Measurements from ENCODE around the gene AP1G2.

The AP1G2 gene

DNA sequence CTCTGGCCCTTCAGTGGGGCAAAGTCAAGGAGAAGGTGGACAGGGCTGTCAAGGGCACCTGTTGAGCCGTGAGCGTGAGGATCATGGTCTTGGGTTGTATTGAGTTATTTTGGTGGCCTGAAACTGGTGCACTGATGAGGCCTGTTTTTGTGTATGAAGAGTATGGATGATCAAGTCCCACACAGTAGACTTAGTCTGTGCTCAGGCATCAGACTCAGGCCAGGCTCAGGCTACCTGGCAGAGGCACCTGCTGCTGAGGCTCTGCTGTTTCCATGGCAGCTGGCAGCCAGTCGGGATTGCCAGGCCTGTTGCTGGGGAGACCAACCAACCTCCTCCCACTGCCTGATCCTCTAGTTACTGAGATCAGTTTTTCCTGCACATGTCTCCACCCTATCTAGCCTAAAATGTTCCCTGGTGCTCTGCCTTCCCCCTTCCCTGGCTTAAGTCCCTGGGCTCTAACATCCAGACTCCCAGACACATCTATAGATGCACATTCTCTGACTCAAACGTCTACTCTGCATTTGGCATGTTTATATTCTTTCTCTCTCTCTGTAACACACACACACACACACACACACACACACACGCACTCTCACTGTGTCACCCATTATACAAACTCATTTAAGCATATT lies 5.9 kb upstream of the AP1G2 start:
- H3K4me3 ChIP-seq (ENCODE audit: low read depth, low read length), result no peak overlapping the region
- DNase-seq (ENCODE audit: low read depth), result no peak
- TF ChIP-seq, protein P1, sequence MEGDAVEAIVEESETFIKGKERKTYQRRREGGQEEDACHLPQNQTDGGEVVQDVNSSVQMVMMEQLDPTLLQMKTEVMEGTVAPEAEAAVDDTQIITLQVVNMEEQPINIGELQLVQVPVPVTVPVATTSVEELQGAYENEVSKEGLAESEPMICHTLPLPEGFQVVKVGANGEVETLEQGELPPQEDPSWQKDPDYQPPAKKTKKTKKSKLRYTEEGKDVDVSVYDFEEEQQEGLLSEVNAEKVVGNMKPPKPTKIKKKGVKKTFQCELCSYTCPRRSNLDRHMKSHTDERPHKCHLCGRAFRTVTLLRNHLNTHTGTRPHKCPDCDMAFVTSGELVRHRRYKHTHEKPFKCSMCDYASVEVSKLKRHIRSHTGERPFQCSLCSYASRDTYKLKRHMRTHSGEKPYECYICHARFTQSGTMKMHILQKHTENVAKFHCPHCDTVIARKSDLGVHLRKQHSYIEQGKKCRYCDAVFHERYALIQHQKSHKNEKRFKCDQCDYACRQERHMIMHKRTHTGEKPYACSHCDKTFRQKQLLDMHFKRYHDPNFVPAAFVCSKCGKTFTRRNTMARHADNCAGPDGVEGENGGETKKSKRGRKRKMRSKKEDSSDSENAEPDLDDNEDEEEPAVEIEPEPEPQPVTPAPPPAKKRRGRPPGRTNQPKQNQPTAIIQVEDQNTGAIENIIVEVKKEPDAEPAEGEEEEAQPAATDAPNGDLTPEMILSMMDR (IDR thresholded peaks at IDR 0.05; ENCODE audit: insufficient read depth, low read depth, low read length, missing control alignments), result no peak

DNA sequence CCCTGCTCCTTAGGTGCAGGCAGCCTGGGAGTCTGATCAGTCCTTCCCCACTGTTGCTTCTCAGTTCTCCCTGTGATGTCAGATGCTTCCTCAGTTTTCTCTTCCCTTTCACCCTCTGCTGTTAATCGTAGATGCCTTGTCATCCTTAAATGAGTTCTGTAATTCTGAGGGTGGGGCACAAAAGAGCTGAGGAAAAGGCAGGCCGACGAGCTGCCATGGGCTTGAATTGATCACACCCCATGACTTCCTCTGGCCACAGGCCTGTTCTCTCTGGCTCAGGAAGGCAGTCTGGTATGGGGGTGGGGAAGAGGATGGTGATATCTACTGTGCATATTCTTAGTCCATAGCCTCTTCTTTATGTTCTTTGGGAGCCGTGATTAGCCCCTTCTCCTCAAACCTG lies 5.2 kb upstream of the AP1G2 start:
- TF ChIP-seq, protein P1 (IDR thresholded peaks at IDR 0.05; ENCODE audit: insufficient read depth, low read depth, low read length, missing control alignments), result no peak
- H3K4me3 ChIP-seq (ENCODE audit: low read depth, low read length), result no peak overlapping the region
- no peak for DNase-seq (ENCODE audit: low read depth)

DNA sequence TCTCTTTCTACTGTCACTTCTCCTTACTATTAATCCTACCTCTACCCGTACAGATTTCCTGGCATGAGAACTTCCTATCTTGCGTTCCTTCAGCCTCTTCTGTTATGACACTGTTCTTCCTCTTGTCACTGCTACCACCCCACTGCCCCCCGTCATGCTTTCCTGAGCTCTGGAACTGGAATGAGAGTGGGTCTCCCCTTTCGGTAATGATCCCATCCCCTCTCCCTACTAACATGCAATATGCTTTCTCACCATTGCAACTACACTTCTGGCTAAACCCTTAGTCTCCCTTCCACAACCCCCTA lies 4.9 kb upstream of the AP1G2 start:
- no peak for DNase-seq (ENCODE audit: low read depth)
- no peak overlapping the region for H3K4me3 ChIP-seq (ENCODE audit: low read depth, low read length)
- TF ChIP-seq, protein P1 (IDR thresholded peaks at IDR 0.05; ENCODE audit: insufficient read depth, low read depth, low read length, missing control alignments), result no peak

DNA sequence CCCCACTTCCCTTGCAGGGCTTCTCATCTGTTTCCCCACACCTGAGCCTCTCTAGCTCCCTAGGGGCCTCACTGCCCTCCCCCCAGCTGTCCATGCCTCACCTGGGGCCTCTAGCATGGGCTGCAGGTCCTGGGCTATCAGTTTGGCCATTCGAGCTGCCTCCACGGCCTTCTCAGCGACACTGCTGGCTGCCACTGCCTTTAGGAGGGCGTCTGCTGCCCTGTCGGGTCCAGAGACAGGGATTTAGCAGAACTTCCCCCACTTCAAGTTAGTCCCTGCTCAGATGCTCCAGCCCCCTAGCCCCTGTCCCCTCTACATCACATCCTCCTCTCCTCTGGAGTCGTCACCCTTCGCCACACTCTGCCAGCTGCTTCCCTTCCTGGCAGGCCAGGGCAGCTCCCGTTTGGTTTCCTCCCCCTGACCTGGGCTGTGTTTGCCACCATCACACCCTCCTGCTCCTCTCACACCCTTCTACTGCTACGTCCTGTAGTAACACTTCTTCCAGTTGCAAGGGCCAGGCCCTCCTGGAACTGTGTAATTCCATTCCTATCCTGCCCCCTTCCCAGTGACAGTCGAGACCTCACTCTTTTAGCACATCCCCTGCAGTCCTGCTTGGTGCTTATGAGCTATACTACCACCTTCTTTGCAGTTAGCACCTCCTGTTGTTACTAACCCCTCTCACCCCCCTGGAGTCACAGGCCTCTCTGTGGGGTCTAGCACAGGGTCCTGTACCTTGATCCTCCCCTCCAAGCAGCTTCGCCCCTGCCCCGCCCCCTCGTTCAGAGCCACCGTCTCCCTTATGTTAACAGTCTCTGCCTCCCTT lies 4.3 kb upstream of the AP1G2 start:
- DNase-seq (ENCODE audit: low read depth), result no peak
- H3K4me3 ChIP-seq (ENCODE audit: low read depth, low read length), result no peak overlapping the region
- TF ChIP-seq, protein P1 (IDR thresholded peaks at IDR 0.05; ENCODE audit: insufficient read depth, low read depth, low read length, missing control alignments), result no peak

DNA sequence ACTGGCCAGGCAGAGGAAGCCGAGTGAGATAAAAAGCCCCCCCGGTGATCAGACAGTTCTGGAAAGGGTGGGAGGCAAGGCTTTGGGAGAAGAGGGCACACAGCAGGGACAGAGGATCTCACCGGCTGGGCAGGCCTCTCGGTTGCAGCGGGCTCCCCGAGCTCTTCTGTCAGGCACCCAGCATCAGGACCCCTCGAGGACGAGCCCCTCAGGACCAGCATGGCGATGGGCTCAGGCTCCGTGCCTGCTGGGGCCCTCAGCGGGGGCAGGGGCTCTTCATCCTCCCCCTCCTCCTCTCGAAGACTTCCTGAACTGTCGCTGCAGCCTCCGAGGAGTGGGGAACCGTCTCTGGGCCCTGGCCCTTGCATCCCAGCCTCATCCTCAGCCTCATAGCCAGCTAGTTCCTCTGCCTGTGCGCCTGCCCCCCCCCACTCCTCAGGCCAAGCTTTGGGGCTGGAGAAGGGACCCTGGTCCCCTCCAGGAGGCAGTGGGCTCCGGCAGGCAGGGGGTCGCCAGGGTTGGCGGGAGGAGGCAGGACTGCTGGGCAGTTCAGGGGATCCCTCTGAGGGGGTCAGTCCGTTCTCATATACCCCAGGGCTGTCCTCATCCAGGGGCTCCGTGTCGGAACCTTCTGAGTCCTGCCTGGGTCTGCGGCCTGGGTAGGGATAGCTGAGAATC lies 3.4 kb upstream of the AP1G2 start:
- TF ChIP-seq, protein P1 (IDR thresholded peaks at IDR 0.05; ENCODE audit: insufficient read depth, low read depth, low read length, missing control alignments), result no peak
- no peak overlapping the region for H3K4me3 ChIP-seq (ENCODE audit: low read depth, low read length)
- no peak for DNase-seq (ENCODE audit: low read depth)

DNA sequence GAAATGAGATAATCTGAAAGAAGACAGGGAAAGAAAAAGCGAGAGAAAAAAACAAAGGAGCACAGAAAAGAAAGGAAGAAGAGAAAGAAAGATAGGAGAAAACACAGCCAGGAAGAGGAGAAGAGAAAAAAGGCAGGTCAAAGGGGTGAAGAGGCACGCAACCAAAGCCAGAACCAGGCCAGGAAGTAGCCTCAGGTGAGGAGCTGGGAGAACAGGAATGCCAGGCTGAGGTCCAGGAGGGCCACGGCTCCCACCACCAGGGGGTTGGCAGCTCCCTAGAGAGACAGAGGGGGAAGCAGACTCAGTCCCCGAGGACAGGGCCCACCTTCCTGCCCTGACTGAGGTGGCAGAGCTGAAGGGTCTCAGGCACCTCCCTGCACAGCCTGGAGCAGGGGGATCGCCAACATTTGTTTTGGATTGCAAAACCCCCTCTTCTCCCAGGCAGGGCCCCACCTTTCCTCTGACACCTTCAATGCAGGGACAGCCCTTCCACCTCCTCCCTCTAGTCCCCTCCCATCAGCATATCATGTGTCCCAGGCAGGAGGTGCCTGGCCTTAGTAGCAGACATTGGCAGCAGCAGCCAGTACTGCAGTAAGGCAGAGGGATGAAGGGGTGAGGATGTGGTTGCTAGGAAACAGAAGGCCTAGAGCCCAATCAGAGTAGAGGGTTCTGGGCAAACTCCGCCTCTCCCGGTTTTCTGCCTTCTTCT lies 2.0 kb upstream of the AP1G2 start:
- peak; percentile 41 for DNase-seq (ENCODE audit: low read depth)
- no peak overlapping the region for H3K4me3 ChIP-seq (ENCODE audit: low read depth, low read length)
- TF ChIP-seq, protein P1 (IDR thresholded peaks at IDR 0.05; ENCODE audit: insufficient read depth, low read depth, low read length, missing control alignments), result no peak

Data from GM12865 (cell line).